ENCODE data around the gene CCDC169. TPM values are rescaled to one million over a fixed set of nuclear protein-coding genes. Genes with fewer than 3 reads are reported as not detected.
A peak's percentile ranks its signal among the peaks of the same experiment; 100 is the strongest.
"Not testable (repeated sequence)": the region's sequence is repeated elsewhere in the genome, so short reads cannot be mapped to it uniquely, and the experiment has no call there.

Gene CCDC169
- 0.65 and 1.2 TPM in 2 replicates for total RNA-seq

DNA sequence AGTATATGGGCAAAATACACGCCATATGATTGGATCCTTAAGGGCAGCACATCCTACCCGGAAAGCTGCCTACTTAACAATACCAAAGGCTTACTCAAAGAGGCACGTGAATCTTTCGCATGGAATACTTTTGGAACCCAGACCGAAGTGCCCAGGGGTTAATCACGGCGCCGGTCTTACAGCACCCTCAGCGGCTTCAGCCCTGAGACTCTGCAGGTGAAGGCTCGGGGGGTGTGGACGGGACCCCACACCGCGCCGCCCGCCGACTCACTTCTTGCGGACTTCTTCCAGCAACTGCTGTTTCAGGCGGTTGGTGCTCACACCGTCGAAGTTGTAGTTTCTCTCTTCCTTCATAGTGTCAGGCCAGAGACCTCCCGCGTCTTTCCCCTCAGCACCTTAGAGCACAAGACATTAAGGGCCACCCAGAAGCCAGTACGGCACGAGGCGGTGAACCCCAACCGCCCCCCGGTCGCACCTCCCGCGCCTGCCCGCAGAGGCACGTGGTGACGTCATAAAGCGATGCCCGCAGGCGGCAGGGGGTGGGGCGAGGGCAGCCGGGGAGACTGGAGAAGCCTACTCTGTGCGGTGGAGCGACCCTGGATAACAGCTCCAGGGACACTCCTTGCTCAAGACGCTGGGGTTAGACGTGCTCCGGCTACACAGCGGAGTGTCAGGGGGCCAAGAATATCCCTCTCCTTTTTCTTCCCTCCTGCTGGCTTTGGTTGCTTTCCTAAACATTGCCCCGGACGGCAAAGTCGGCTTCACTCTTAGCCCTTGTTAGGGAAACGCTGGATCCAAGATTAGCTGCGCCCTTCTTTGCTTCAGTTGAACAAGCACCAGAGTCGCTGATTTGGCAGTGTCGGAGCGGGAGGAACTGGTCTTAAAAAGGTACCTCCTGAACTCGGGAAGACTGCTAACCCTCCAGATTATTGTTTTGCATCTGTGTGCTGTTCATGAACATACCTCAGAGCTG is at the start of gene CCDC169:
TSS of gene CCDC169 (minus strand) at position 449 of the 973 bp plus-strand sequence. CDS start at position 354, 95 bp downstream.
- DNase-seq (ENCODE audit: low read depth in 2 of 2), result peak; percentile 59 to 68

DNA sequence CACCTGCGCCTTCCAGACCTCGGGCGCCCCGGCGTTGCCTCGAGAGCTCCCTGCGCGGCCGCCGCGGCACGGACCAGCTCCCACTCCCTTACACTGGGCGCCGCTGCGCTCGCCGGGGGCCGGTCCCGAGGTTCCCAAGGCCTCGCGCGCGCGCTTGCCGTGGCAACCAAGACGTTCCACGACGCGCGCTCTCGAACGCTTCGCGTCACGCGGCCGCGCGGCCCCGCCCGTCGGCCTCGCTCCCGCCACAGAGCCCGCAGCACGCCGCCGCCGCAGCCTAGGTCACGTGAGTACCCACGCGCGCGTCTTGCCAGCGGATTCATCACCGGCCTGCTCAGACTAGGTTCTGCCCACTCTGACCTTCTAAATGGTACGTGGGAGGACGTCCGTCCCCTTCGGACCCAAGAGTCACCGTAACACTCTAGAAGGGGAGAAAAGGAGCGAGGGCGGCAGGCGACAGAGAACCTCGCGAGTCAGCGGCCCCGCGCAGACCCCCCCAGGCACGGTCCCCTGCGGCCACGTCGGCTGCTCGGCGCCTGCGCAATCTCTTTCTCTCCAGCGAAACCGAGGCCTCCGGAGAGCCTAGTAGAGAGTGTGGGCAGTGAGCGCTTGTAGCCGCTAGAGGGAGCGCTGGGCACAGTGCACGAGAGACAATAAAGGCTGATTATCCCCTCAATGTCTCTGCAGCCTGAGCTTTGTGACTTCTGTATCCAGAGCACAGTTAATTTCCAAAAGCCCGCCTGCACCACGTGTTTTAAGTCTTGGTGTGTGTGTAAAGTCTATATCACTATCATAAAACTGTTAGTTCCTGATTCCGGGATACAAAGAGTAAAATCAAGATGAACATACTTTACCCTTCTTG is 48.8 kb upstream of the CCDC169 start, which contains the start of gene SPART:
TSS of gene SPART (minus strand) at position 173 of the 862 bp plus-strand sequence. CDS start 10,564 bp downstream, outside the sequence.
- peak; percentile 90 to 95 for DNase-seq (ENCODE audit: low read depth in 2 of 2)

DNA sequence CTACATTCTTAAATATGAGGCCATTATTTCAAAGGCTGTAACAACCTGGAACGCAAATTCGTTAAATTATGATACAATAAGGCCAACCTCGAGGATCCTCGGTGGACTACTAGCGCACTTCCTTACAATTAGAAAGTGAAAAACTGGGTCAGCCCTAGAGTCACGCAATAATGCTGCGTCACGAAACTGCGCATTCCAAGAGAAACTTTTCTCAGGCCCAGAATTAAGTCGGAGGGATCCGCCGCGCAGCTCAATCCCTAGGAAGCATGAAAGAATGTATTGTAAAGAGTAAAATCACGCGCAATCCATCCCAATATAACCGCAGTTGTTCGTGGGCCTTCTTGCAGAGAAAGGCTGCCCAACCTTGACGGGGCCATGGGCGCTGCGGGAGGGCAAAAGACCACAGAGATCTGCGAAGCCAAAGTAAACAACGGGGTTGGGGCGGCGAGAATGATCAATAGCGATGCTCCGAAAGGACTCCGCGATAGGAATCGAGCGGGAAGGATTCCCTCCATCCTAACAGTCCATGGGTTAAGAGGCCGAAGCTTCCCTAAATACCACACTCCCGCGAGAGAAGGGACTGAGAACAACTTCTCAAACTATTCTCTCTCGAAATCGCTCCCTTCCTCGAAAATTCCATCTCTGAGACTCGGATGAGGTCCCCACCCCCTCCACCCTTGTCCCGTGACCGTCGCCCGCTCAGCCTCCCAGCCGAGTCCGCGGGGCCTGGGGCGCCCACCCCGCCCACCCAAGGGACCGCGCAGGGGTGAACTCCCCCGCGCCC is 48.0 kb upstream of the CCDC169 start:
- DNase-seq (ENCODE audit: low read depth in 2 of 2), result peak; percentile 67 to 92

DNA sequence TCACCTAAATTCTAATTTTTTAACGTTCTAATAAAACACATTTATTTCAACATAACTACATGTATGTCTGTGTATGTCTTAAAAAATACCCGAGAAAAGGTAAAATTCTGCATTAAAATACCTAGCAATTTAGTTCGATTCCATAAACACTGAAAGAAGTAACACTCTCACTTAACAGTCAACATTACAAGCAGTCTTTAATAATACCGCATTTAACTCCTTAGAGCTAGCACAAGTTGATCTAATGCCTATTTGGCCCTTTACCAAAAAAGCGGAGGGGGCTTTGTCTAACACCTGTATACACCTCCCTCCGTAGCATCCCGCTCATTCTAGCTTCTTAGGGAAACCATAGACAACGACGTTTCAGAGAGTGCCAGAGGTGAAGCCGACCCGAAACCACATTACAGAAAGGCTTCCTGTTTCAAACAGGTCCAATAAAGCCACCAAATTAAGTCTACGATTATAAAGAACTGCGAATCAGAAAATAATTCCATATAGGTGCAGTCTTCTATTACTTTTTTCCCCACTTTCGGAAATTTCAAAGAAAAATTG is 47.3 kb upstream of the CCDC169 start:
- DNase-seq (ENCODE audit: low read depth in 2 of 2), result peak; percentile 26 to 35

DNA sequence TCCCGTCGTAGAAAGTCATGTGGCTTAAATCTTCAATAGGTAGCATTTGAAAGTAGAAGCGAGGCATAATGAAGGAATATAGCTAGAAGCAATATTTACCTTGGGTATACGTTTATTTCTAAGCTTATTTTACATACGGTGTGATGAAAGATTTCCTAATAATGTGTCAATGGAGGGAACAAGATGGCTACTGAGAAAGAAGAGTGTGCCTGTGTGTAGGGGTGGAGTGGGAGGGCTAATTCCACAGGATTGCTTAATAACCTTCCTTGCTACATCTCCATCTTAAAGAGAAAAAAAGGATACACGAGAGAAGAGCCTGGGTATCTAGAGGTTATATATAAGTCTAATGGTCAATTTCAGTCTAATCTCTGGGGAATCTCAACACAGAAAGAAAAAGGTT is 46.6 kb upstream of the CCDC169 start:
- peak in 1 of 2 donors; percentile 8 for DNase-seq (ENCODE audit: low read depth in 2 of 2)

DNA sequence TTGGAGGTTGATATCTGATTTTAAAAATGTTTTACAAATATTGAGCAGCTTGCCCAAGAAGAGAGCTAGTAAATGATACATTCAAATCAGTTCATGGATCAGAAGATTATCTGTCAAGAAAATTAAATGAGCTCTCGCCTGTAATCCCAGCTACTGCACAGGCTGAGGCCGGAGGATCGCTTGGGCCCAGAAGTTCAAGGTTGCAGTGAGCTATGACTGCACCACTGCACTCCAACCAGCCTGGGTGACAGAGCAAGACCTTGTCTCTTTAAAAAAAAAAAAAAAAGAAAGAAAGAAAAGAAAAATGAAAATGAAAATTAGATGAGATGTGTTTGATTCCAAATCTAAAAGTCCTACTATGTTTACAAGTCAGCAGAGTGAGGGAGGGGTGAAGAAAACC is 46.2 kb upstream of the CCDC169 start:
- no peak for DNase-seq (ENCODE audit: low read depth in 2 of 2)

DNA sequence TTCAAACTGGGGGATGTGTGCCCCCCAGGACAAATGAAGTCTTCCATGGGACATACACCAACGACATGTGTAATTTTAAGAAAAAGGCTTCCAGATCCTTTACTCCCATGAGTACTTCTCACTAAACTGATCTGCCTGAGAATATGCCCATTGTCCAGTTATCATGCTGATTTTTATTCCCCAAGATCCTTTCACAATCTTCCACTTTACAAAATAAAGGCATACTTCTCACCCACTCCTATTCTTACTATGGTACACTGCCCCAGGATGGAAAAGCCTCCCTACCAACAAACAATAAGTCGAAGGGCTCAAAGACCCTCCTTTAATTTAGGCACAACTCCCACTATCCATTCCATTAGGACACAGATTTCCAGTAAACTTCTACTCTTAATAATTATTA is 45.1 kb upstream of the CCDC169 start:
- DNase-seq (ENCODE audit: low read depth in 2 of 2), result no peak

DNA sequence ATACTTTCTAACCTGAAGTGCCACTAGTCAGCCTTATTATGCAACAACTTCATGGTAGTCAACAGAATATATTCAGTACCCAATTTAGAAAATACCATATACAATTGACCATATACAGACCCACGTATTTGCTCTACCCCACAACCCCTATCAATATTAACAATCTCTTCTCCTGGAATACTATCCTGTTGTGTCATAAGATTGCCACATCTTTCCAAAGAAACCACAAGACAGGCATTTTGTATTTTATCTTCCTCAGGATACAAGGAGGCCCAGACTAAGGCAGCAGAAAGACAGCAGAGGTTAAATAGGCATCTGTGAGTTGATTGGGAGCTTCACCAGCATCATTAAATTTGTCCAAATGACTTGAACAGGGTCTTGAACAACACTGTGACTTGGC is 44.1 kb upstream of the CCDC169 start:
- no peak for DNase-seq (ENCODE audit: low read depth in 2 of 2)

DNA sequence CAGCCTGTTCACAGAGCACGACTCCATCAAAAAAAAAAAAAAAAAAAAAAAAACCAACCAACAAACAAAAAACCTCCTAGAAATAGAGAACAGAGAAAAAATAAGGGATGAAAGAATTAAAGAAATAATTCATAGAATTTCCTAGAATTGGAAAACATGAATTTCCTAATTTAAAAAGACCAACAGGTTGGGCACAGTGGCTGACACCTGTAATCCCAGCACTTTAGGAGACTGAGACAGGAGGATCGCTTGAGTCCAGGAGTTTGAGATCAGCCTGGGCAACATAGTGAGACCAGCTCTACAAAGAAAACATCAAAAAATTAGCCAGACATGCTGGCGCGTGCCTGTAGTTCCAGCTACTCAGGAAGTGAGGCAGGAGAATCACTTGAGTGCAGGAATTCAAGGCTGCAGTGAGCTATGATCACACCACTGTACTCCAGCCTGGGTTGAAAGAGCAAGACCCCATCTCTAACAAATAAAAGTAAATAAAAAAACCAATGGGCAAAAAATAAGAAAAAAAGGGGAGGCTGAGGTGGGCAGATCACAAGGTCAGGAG is 42.1 kb upstream of the CCDC169 start:
- DNase-seq (ENCODE audit: low read depth in 2 of 2), result peak; percentile 51 to 58

DNA sequence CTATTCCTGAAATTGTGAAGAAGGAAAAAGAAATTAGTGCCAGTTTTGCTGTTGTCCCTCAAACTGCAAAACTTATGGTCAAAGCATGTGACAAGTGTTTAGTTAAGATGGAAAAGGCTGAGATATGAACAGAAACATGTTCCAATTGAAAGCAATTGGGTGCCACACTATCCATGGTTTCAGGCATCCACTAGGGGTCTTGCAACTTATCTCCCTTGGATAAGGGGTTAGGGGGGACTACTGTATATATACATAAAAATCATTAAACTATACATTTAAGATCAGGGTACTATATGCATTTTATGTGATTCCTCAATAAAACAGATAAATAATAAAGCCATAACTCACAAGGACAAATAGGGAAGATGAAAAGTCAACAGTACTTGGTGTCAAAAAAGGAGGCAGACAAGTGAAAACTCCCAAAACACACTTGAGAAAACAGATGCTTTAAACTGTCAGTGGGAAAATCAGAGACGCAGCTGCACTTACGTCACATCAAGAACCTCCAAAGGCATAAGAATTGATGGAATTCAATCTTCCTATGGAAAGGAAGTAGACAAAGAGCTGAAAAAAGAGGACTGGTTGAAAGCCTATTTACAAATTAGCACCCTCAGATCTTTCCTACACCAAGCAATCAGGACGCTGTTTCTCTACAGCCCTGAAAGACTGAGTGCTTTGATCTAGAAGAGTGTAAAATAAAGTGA is 40.5 kb upstream of the CCDC169 start:
- no peak for DNase-seq (ENCODE audit: low read depth in 2 of 2)

DNA sequence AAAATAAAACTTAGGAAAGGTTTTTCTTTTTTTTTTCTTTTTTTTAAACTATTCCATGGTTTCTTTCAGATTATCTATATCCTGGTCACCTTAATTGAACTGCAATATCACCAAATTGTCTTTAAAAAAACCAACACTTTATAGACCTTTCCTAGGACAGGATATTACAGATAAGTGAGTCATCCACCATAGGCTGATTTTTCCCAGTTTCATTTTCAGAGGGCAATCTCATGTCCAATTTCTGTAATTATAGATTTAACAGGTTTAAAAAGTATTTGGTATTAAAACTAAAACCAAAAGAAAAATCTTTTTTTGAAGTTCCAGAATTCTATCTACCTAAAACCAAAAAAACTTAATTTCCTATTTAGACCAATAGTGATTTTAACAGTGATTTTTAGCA is 35.4 kb upstream of the CCDC169 start:
- DNase-seq (ENCODE audit: low read depth in 2 of 2), result peak; percentile 73 to 76

DNA sequence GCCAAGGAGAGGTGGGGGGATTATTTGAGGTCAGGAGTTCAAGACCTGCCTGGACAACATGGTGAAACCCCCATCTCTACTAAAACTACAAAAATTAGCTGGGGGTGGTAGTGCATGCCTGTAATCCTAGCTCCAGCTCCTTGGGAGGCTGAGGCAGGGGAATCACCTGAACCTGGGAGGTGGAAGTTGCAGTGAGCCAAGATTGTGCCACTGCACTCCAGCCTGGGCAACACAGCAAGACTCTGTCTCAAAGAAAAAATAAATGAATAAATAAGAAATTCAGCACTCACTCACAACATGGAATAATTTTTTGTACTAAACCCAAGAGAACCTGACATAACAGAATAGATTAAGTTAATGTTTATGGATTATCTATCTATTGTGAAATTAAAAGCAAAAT is 34.6 kb upstream of the CCDC169 start:
- DNase-seq (ENCODE audit: low read depth in 2 of 2), result not testable (repeated sequence)

DNA sequence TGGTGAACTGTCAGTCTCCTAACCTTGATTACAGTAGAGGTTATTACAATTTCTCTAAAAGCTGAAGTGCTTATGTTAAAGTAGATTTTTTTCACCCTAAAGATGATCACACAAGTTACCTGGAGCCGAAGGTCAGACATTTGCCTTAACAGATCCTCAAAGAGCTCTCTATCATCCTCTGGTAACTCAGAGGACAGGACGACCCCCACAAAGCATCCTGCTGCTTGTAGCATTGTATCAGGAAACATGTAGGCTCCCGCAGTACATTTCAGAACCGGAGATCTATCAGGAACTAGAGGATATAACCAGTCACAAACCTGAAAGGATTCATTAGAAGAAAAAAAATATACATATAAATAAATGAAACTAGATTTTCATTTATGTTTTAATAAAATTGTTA is 33.7 kb upstream of the CCDC169 start:
- no peak for DNase-seq (ENCODE audit: low read depth in 2 of 2)

DNA sequence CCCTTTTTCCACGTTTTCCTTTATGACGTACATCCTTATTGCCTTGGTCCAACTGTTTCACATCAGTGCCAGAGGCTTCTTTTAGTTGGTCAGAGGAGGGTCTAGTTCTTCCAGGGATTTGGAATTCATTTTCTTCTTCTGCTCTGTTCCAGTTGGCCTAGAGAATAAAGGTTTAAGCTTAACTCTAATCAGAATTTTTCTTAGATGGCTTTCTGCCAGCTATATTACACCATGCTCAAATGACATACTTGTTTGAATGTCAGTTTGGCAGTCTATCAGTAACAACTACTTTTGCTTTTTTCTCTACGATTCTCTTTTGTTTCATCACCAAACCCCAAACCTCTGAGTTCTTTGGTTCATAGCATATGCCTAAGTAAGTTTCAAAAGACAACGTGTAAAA is 31.7 kb upstream of the CCDC169 start:
- DNase-seq (ENCODE audit: low read depth in 2 of 2), result peak in 1 of 2 donors; percentile 35

DNA sequence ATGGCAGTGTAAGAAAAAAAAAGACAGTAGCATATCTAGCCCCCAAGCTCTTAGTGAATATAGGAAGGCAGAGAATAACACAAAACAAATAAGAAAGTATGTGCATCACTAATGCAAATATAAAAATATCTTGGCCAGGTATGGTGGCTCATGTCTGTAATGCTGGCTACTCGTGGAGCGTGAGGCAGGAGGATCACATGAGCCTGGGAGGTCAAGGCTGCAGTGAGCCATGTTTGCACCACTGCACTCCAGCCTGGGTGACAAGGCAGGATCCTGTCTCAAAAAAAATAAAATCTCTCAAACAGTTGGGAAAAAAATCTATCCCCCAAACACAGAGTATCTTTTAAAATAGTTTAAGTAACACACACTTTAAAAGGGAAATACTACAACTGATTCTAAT is 31.2 kb upstream of the CCDC169 start:
- no peak for DNase-seq (ENCODE audit: low read depth in 2 of 2)

DNA sequence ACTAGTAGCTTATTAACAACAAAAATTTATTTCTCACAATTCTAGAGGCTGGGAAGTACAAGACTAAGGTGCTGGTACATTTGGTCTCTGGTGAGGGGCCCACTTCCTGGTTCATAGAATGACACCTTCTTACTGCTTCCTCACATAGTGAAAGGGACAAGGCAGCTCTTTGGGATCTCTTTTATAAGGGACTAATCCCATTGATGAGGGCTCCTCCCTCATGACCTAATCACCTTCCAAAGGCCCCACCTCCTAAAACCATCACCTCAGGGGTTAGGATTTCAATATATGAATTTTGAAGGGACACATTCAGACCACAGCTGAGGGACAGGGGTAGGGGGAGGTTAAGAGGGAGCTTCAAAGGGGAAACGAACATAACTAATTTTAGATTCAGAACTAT is 28.3 kb upstream of the CCDC169 start:
- no peak for DNase-seq (ENCODE audit: low read depth in 2 of 2)

DNA sequence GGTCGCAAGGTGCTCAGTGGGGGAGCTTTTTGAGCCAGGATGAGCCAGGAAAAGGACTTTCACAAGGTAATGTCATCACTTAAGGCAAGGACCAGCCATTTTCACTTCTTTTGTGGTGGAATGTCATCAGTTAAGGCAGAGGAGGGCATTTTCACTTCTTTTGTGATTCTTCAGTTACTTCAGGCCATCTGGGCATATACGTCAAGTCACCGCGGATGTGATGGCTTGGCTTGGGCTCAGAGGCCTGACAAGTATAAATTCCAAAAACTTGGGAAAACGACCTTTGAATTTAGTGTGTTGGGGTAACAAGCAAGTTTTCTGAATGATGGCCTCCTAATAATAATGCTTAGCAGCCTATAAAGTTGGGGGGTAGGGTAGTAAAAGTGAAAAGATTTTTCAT is 27.3 kb upstream of the CCDC169 start:
- not testable (repeated sequence) for DNase-seq (ENCODE audit: low read depth in 2 of 2)

DNA sequence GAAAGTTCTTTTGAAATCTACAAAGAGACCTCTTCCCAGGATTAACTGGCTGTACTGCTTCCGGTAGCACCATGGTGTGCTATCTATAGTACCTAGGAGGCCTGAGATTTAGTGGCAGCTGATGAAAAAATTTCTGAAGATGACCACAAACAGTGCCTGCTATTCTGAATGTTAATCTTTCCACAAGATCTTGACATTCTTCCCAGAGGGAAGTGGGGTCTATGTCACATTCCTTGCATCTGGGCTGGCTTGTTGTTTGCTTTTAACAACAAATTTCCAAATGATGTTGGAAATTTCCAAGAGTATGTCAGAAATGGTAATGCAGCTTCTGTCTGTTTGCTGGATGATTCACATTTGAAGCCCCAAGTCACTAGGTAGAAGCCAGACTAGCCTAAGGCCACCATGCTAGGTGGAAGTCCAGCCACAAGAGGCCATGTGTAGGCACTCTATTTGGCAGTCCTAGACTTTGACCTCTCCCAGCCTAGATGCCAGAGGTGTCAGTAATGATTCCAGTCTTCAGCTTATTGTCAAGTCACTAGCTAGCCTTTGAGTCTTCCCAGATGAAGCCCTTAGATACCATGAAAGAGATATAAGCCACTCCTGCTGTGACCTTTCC is 26.4 kb upstream of the CCDC169 start:
- DNase-seq (ENCODE audit: low read depth in 2 of 2), result no peak

DNA sequence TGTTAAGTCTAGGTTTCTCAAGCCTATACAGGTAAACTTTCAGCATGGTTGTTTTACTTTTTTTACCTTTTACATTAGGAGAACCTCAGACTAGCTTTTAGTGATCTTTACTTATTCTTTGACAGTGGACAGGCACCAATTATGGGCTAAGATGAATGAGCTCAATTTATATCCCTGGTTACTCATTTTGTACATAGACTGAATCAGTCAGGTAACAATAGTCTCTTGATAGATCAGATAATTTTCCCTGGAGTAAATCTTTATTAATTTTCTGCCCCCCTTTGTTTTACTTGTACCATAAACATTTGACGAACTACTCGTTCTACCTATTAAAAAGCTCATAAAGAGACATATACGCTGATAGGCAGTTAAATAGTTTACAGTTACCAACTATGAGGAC is 25.8 kb upstream of the CCDC169 start:
- no peak for DNase-seq (ENCODE audit: low read depth in 2 of 2)

DNA sequence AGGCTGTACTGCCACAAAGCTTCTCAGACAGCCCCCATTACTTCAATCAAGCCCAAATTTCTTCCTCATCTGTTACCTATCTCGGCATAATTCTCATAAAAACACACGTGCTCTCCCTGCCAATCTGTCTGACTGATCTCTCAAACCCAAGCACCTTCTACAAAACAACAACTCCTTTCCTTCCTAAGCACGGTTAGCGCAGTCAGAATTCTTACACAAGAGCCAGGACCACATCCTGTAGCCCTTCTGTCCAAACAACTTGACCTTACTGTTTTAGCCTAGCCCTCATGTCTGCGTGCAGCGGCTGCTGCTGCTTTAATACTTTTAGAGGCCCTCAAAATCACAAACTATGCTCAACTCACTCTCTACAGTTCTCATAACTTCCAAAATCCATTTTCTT is 22.2 kb upstream of the CCDC169 start:
- peak in 1 of 2 donors; percentile 10 for DNase-seq (ENCODE audit: low read depth in 2 of 2)
